HG03460 (cell line): ENCODE results near the gene ARFGEF3.
"Not testable (repeated sequence)": the region's sequence is repeated elsewhere in the genome, so short reads cannot be mapped to it uniquely, and the experiment has no call there.

Experiments used
- ATAC-seq: cut with Tn5 transposase; IDR thresholded peaks from one replicate; pipeline ENCODE4 v1.9.1; 2021; ENCODE audit not compliant: unreplicated experiment

Gene ARFGEF3

GRCh38 chr6:138212530-138212929 is 50.8 kb downstream of the ARFGEF3 start:
- ATAC-seq: not testable (repeated sequence)

DNA sequence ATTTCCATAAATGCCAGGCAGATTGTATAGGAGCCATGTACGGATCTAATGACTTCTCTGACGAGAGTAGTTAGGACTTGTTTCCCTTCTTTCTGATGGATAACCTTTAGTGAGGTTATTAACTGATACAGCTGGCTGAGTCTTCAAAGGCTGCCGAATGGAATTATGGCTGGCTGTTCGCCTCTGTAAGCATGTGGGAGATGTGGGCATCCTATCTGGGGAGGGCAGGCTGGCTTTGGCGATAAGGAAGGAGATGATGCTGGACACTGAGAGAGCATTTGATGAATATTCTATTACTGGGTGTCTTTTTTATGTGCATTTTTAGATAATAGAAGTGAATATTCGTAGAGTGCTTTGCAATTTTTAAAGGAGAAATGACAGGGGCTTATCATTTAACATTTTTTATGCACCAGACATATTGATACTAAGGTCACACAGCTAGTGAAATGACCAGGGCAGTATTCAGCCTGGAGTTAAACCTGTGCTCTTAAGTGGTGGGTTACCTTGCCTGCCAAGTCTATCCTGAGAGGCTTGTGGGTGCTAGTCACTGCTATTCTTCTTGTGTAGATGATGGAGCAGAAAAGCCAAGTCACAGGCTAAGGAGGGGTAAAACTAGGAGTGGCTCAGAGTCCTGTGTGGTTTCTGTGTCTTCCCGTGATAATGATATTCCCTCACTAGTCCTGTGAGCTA is 53.5 kb downstream of the ARFGEF3 start:
- no peak for ATAC-seq

GRCh38 chr6:138218449-138218848 is 56.7 kb downstream of the ARFGEF3 start, which contains the start of gene PBOV1:
PBOV1 (minus strand) TSS chr6:138218491; CDS start chr6:138218395, 96 bp downstream.
- ATAC-seq: no peak

DNA sequence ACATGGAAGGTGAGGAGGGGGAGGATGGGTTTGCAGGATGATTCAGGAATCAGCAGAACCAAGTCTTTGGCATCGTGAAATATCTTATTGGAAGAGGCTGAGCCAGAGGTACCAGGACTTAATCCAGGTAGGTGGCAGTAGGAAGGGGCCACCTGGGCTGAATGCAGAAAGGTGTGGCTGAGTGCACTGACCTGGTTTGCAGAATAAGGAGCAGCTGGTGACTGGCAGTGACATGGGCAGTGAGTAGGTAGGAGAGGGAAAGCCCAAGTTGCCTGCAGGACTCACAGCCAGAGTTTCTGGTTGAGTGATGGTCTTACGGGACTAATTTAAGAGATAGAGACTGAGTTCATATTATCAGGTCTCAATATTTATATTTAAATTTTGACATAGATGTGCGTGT is 57.7 kb downstream of the ARFGEF3 start:
- ATAC-seq: no peak

DNA sequence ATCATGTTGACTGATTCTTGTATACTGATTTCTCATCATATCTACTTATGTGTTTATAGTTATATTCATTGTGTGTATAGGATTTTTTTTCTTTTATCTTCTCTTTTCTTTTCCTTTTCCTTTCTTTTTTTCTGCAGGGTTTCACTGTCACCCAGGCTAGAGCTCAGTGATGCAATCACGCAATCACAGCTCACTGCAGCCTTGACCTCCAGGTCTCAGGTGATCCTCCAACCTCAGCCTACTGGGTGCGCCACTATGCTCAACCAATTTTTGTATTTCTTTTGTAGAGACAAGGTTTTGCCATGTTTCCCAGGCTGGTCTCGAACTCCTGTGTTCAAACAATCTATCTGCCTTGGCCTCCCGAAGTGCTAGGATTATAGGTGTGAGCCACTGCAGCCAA is 58.2 kb downstream of the ARFGEF3 start:
- ATAC-seq: no peak

DNA sequence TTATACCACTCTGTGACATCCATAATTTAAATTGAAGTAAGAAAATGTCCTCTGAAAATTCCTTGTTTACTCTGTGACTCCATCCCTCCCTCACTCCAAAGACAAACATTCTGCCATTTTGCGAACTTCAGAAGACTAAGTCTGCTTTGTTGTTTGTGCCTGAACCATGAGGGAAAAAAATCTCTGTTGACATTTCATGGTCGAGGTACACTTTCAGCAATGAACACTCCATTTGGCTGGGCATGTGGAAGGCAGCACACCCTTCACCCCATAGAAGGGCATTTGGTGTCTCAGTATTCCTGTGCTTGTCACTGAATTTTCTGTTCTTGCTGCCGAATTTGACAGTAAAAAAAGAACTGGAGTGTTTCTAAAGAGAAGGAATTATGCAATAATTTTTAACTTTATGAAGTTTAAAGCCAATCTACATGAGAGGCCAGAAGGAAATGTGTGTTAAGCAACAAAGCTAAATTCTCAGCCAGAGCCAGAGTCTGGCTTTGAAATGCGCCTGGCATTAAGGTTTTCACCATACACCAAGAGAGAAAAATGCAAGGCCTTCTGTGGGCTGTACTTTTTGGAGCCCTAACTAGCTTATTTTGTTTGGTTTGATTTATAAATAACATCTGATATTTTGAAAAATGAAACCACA is 61.3 kb downstream of the ARFGEF3 start:
- no peak for ATAC-seq

DNA sequence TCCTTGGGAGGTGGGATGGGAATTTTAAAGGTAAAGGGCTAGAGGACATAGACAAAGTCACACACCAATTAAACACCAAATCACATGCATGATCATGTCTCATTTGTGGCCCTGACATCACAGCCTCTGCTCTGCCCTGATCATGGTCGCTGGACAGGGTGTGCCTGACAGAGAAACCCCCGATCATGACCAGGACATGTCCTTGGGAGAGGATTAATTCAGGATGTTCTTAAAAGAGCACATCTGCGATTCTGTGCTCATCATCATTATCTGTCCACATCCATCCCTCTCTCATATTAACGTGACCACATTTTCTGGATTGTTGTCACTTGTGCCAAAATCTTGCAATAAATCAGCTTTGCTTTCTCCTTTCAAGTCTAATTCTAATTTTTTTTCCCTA is 64.2 kb downstream of the ARFGEF3 start:
- ATAC-seq: no peak

- no peak for ATAC-seq
These were observed 65.1 kb downstream of the ARFGEF3 start for GRCh38 chr6:138226700-138227315.

GRCh38 chr6:138227316-138227781 is 65.6 kb downstream of the ARFGEF3 start:
- ATAC-seq: no peak

DNA sequence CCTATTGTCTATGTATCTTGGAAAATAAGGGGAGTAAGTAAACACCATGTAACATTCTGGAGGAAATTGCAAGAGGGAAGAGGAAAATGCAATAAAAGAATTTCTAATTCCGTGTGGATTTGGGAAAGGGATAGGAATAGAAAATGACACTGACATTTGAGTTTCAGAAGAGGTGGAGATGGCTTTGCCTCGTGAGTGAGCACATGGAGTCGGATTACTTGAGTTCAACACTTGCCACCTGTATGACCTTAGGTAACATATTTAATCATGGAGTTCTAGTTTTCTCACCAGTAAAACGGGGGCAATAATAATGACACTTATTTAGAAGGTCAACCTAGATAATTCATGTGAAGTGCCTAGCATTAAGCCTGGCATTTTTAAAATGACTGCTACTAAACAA is 67.3 kb downstream of the ARFGEF3 start:
- no peak for ATAC-seq

DNA sequence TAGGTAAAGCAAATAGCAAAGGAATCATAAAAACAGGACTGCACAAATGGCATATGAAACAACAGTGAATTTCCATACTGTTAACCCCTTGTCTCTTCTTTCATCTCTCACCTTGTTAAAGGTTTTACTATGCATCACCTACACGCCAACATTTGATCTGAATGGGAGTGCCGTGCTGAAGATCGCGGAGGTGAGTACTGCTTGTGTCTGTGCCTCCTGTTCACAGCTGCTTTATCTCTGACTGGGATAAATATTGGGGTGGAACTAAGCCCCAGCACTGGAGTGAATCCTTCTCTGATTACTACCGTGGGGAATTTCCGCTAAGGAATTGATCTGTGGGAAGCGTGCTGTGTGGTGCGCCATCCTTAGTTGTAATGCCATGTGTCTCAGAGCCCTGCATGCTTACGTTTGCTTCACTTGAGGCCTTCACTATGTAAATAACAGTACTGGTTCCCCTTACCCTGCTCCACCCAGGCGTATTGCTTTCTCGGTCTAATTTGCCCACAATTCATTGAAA is 68.0 kb downstream of the ARFGEF3 start:
- no peak for ATAC-seq

- no peak for ATAC-seq
These were observed 68.5 kb downstream of the ARFGEF3 start for GRCh38 chr6:138230221-138230620.

DNA sequence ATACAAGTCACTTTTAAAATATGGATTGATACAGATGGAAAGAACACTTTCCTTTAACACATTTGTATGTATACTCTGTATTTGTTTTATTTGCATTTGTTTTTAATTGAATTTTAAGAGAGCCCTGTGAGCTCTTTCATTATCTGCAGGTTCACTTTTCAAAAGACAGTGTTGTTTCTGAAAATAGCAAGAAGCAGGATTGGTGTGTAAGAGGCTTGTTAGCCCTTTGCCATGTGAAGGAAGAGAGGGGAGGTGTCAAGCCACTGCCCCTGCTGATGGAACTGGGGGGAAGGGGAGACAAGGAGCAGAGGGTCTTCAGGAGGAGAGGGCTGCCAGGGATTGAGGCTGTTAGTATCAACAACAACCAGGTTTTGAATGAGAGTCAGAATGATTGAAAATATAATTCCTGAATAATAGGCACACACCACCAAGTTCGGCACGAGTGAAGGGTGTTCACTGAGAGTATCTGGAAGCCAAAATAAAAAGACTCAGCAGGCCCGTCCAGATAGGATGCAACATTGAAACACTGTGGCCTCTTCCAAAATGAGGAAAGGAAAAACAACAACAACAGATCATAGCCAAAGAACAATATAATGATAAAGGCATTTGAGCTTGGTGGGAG is 69.1 kb downstream of the ARFGEF3 start:
- no peak for ATAC-seq

GRCh38 chr6:138231381-138231886 is 69.7 kb downstream of the ARFGEF3 start:
- ATAC-seq: no peak

DNA sequence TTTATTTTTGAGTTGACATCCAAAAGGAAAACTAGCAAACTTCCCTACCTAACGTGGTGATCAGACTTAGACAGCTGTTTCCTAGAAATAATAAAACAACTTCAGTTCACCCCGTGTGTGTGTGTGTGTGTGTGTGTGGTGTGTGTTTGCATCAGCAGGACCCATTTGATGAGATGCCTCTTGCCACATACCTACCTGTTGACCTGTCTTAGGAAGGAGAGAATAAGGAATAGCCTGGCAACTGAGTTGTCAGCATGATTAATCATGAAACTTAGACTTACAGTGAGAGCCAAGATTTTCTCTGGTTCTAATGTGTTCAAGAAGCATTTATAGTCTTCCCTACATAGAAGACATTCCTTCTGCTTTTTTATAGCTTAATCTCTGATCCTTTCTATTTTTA is 72.6 kb downstream of the ARFGEF3 start:
- ATAC-seq: no peak

DNA sequence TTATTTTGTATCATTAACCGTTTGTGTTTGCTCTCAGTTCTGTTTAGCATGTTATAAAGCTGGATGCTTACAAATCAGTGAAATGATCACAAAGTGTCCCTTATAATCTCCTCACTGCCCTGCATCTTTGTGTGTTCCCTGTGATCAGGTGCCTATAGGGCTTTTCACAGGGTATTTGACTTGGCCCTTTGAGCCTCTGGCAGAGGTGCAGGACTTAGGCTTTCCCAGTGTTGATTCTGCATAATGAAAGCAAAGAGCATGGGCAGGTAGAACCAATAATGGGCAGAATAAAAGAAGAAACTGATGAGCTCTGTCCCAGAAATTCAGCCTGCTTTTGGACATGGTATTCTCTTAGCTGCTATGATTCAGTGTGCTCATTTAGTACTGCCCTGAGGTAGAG is 73.5 kb downstream of the ARFGEF3 start:
- ATAC-seq: no peak

DNA sequence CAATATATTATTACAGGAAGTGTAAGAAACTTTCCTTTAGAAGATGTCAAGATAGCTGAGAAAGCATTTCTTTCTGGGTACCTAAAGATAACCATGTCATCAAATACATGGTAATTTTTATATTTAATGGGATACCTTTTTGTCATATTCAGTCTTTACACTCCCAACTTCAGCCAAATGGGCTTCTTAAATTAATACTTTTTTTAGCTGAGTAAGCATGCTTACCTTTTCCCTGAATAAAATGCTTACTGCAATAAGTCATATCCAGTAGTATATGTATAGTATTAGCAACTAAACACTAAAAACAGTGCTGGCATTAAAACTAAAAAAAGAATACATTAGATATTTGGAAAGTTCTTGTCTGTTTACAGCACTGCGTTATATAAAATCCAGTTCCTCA is 74.0 kb downstream of the ARFGEF3 start:
- ATAC-seq: no peak

DNA sequence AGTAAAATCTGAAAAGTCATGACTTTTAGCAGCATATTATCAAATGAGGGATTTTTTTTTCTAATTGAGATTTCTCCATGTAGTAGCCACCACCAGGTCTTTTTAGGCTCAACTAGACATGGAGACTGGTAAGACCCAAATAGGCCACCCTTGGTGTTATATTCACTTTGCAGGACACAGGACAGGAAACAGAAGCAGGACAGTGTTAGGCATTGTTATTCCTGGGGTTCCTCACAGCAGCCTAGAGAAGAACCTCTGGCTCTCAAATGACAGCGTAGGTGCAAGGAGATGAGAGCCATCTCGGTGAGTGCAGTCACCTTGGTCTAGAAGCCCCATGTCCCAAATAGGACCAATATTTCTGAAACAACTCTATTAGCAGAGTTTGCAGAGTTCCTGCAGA is 75.7 kb downstream of the ARFGEF3 start:
- no peak for ATAC-seq

DNA sequence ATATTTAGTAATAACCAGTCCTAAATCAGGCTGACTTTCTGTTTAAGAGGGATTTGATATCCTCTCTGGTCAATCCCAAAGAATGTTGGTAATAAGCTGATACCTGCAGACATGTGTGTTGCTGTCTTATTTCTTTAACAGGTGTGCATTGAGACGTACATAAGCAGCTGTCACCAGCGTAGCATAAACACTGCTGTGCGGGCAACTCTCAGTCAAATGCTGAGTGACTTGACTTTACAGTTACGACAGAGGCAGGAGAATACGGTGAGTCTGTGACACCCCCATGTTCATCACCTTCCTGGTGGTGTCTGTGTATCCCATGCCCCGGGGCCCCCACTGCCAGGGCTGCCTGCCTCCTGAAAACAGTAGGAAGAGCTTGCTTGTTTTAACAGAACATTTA is 76.6 kb downstream of the ARFGEF3 start:
- no peak for ATAC-seq

- ATAC-seq: no peak
These were observed 78.0 kb downstream of the ARFGEF3 start for GRCh38 chr6:138239774-138240173.

GRCh38 chr6:138240476-138241245 is 78.9 kb downstream of the ARFGEF3 start:
- no peak for ATAC-seq
